22Rv1 (cell line): Measurements from ENCODE around the gene ATP10B.

Experiments
- H3K27ac ChIP-seq: fragments of 450-650 bp; 2 replicates; pipeline ENCODE4 v1.5.1; 2017
- ZFX ChIP-seq: fragments of 450-650 bp; IDR thresholded peaks from 2 replicates; pipeline ENCODE4 v1.6.1; 2017; ENCODE audit warnings: antibody characterized with exemption, borderline replicate concordance
- TF ChIP-seq, protein P1 (sequence below): fragments of 450-650 bp; IDR thresholded peaks from 2 replicates; pipeline ENCODE4 v1.5.1; 2017; ENCODE audit warnings: mild to moderate bottlenecking

Gene ATP10B

DNA sequence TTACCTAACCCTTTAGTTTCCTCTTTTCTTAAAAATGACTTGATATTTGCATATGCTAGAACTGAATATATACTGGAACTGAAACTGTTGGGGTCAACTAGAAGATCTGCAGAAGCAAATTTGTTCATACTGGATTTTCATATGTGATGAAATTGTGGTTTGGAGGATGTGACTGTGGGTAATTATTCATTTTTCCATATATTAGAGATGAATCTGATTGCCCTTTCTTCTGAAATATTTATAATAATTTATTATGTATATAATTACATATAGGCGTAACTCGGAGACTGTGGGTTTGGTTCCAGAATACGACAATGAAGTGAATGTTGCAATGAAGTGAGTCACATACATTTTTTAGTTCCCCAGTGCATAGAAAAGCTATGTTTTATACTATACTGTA is 149.1 kb downstream of the ATP10B start:
- no peak overlapping the region for H3K27ac ChIP-seq
- TF ChIP-seq, protein P1, sequence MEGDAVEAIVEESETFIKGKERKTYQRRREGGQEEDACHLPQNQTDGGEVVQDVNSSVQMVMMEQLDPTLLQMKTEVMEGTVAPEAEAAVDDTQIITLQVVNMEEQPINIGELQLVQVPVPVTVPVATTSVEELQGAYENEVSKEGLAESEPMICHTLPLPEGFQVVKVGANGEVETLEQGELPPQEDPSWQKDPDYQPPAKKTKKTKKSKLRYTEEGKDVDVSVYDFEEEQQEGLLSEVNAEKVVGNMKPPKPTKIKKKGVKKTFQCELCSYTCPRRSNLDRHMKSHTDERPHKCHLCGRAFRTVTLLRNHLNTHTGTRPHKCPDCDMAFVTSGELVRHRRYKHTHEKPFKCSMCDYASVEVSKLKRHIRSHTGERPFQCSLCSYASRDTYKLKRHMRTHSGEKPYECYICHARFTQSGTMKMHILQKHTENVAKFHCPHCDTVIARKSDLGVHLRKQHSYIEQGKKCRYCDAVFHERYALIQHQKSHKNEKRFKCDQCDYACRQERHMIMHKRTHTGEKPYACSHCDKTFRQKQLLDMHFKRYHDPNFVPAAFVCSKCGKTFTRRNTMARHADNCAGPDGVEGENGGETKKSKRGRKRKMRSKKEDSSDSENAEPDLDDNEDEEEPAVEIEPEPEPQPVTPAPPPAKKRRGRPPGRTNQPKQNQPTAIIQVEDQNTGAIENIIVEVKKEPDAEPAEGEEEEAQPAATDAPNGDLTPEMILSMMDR = no peak
- TF ChIP-seq ZFX = no peak

DNA sequence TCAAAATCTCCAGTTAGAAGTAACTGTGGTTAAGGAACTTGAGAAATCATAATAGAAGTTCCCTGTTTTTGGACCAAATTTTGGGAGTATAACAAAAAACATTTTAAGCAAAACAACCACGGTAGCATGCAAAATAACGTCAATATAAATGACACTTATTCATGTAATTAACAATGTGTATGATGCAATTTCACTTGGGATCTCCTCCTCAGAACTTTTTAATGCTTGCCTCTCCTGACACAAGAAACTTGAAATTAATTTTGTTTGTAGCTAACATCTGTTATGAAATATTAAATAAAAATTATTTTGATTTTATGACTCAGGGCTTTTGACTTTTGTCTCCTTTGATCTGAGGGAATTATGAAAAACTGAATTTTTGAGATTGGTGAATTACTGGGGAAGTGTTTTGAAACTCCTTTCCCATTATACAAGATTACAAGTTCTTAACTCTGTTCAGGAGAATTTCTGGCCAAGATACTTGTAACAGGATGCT is 149.7 kb downstream of the ATP10B start:
- no peak overlapping the region for H3K27ac ChIP-seq
- no peak for TF ChIP-seq ZFX
- TF ChIP-seq, protein P1 = no peak

DNA sequence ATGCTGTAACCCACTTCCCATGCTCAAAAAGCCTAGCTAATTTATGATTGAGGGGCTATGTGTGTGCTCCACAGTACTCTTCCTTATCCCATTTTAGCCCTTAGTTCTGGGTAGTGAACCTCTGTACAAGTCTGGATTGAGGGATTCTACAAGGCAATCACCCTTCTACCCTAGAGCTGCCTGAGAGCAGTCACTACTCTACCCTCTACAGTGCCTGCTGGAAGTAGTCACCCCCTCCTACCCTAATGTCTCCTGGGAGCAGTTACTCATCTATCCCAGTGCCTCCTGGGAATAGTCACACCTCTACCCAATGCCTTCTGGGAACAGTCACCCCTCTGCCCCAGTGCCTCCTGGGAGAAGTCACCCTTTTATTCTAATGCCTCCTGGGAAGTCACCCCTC is 150.6 kb downstream of the ATP10B start:
- TF ChIP-seq, protein P1 = no peak
- TF ChIP-seq ZFX = no peak
- no peak overlapping the region for H3K27ac ChIP-seq

DNA sequence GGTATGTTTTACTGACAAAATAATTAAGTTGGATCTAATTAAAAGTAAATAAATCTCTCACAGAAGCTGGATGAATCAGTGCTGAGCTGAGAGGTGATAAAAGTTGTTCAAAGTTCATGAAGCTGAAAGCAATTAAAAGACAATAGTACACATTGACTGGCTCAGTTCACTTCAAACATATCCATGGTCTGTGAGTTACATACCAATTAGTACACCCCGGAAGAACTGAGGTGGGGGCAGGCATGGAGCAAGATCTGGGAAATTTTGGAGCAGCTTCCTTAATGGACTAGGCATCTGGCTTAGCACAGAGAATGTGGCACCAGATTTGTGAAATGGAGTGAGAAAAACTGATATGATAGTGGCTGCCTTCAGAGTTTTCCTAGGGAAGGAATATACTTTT is 152.7 kb downstream of the ATP10B start:
- H3K27ac ChIP-seq = no peak overlapping the region
- TF ChIP-seq ZFX = no peak
- TF ChIP-seq, protein P1 = no peak

DNA sequence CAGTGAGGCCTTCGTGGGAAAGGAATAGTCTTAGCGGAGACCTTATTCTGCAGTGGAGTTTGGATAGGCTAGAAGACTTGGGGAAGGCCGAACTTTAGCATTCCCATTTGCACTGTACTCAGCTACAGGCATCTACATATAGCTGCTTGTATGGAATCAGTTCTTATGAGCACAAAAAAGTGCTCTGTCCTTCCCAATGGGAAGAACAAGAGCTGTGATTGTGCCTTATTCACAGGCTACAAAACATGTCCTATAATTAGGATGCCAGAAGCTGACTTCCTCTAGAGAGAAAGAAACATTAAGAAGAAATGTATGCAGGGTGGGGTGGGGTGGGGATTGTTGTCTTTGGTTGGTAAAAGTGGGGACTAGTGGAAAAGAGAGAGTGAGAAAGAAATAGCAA is 154.7 kb downstream of the ATP10B start:
- no peak overlapping the region for H3K27ac ChIP-seq
- TF ChIP-seq, protein P1 = no peak
- TF ChIP-seq ZFX = no peak

DNA sequence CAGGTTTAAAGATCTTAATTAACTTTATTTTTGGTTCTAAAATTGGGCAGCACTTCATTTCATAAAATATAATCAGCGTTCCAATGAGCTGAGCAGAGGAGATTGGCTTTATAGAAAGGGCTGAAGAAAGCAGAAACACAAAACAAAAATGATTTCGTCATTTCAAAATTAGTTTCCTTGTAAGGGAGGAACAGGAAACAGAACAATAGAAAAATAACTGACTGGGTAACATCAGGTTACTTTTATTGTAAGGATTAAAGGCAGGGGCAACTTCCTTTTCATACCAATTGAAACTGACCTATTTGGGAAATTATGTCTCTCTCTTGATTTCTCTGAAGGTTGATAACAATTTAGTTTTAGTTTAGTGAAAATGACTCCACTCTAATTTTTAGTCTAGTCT is 157.1 kb downstream of the ATP10B start:
- TF ChIP-seq ZFX = no peak
- TF ChIP-seq, protein P1 = no peak
- H3K27ac ChIP-seq = no peak overlapping the region

DNA sequence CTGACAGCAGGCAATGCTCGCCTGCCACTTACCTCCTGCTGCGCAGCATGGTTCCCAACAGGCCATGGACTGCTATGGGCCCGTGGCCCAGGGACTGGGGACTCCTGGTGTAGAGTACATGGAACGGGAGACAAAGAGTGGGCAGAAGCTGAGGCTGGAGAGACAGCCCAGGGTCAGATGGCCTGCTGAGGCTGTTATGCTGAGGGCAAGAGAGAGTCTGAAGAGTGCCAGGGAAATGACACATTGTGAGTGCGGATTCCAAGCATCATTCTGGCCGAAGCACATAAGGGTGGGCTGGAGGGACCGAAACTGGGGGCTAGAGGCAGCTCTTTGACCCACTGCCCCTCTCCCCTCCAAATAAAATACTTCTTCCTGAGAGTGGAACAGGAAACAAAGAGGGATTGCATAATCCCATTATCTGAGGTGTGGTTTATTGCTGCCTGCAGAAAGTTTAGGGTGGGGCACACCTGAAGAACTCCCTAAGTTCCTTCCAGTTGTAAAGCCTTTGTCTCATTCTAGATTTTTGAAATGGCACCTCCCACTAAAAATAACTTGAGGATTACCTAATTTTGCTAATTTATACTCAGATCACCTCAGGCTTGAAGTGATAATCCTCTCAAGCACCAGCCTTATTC is 158.1 kb downstream of the ATP10B start:
- H3K27ac ChIP-seq = no peak overlapping the region
- TF ChIP-seq, protein P1 = no peak
- TF ChIP-seq ZFX = no peak
